GM23338 (cell line): ENCODE results near the gene UBL5. TPM values are rescaled to one million over a fixed set of nuclear protein-coding genes. Genes with fewer than 3 reads are reported as not detected.

Source experiments
- ATAC-seq: fragments of 200-7000 bp; cut with Tn5 transposase; 3 replicates; pipeline ENCODE4 v1.9.1; 2020
- DNase-seq: peaks from one replicate; pipeline ENCODE4 v3.0.0-alpha.2; 2015; ENCODE audit warnings: low spot score
- H2AFZ ChIP-seq: fragments of 200-600 bp; sonication (generic); 2 replicates; pipeline ENCODE4 v1.8.0; 2016; ENCODE audit warnings: antibody characterized with exemption, mild to moderate bottlenecking, moderate library complexity
- H3F3A ChIP-seq: fragments of 200-600 bp; sonication (generic); replicated peaks from 2 replicates; pipeline ENCODE4 v1.8.0; 2017; ENCODE audit warnings: antibody characterized with exemption, mixed run types, low read depth
- H3K27ac ChIP-seq: fragments of 200-600 bp; sonication (generic); 2 replicates; pipeline ENCODE4 v1.6.1; 2016; ENCODE audit warnings: low read depth
- H3K27me3 ChIP-seq: fragments of 200-600 bp; sonication (generic); 2 replicates; pipeline ENCODE4 v1.8.0; 2016; ENCODE audit warnings: mild to moderate bottlenecking, mixed run types, moderate library complexity; ENCODE audit not compliant: insufficient read depth
- H3K36me3 ChIP-seq: fragments of 200-600 bp; sonication (generic); 2 replicates; pipeline ENCODE4 v1.8.0; 2016; ENCODE audit warnings: mild to moderate bottlenecking; ENCODE audit not compliant: insufficient read depth
- H3K4me1 ChIP-seq: fragments of 200-600 bp; sonication (generic); 2 replicates; pipeline ENCODE4 v1.8.0; 2016; ENCODE audit warnings: mild to moderate bottlenecking, moderate library complexity; ENCODE audit not compliant: insufficient read depth
- H3K4me2 ChIP-seq: fragments of 200-600 bp; sonication (generic); 2 replicates; pipeline ENCODE4 v1.7.1; 2017; ENCODE audit warnings: mixed run types
- H3K4me3 ChIP-seq: fragments of 200-600 bp; sonication (generic); 2 replicates; pipeline ENCODE4 v1.6.1; 2016; ENCODE audit warnings: mixed run types
- H3K79me2 ChIP-seq: fragments of 200-600 bp; sonication (generic); replicated peaks from 2 replicates; pipeline ENCODE4 v1.8.0; 2017; ENCODE audit warnings: mild to moderate bottlenecking; ENCODE audit not compliant: insufficient read depth
- H3K9me2 ChIP-seq: fragments of 200-600 bp; sonication (generic); 2 replicates; pipeline ENCODE4 v1.8.0; 2017; ENCODE audit not compliant: insufficient read depth
- H4K20me1 ChIP-seq: fragments of 200-600 bp; sonication (generic); replicated peaks from 2 replicates; pipeline ENCODE4 v1.8.0; 2017; ENCODE audit warnings: mild to moderate bottlenecking; ENCODE audit not compliant: insufficient read depth
- H3K27ac Mint-ChIP-seq: 2 replicates; pipeline ENCODE4 v1.8.0; 2020; ENCODE audit warnings: inconsistent platforms, mild to moderate bottlenecking, moderate library complexity, mixed read lengths
- H3K27me3 Mint-ChIP-seq: 3 replicates; pipeline ENCODE4 v1.8.0; 2022; ENCODE audit warnings: low read depth, mild to moderate bottlenecking, moderate library complexity, mixed read lengths, inconsistent platforms; ENCODE audit not compliant: insufficient read depth, poor library complexity
- H3K36me3 Mint-ChIP-seq: 3 replicates; pipeline ENCODE4 v1.8.0; 2021; ENCODE audit warnings: low read depth, mild to moderate bottlenecking, inconsistent platforms, moderate library complexity, mixed read lengths
- H3K4me1 Mint-ChIP-seq: 3 replicates; pipeline ENCODE4 v1.8.0; 2020; ENCODE audit warnings: mild to moderate bottlenecking, inconsistent platforms, mixed read lengths
- H3K4me3 Mint-ChIP-seq: 3 replicates; pipeline ENCODE4 v1.8.0; 2021; ENCODE audit warnings: moderate library complexity, mild to moderate bottlenecking, inconsistent platforms, mixed read lengths
- H3K9me3 Mint-ChIP-seq: 3 replicates; pipeline ENCODE4 v1.8.0; 2020; ENCODE audit warnings: moderate library complexity, mild to moderate bottlenecking, inconsistent platforms, mixed read lengths
- CREB1 ChIP-seq: fragments of 250-450 bp; sonication (Bioruptor Pico); IDR thresholded peaks from 2 replicates; pipeline ENCODE4 v1.5.0; 2020; ENCODE audit warnings: low read depth, mild to moderate bottlenecking, moderate library complexity
- CTCF ChIP-seq, 2 experiments: fragments of 200-600 bp in 1 of 2; sonication (generic) in 1 of 2; conservative IDR thresholded peaks; 2 replicates each; pipeline versions ENCODE4 v1.5.1 to v1.6.1; 2016 to 2017; ENCODE audit warnings: antibody characterized with exemption in 2 of 2, low read depth in 2 of 2, mild to moderate bottlenecking in 2 of 2, moderate library complexity in 1 of 2
- ETS1 ChIP-seq: IDR thresholded peaks from 2 replicates; pipeline ENCODE4 v1.6.1; 2016; ENCODE audit warnings: antibody characterized with exemption
- EZH2 ChIP-seq: fragments of 200-600 bp; sonication (generic); IDR thresholded peaks from one replicate; pipeline ENCODE4 v1.8.0; 2017; ENCODE audit warnings: antibody characterized with exemption, mild to moderate bottlenecking, low read depth; ENCODE audit not compliant: unreplicated experiment
- EZH2phosphoT487 ChIP-seq: fragments of 200-600 bp; sonication (generic); IDR thresholded peaks from one replicate; pipeline ENCODE4 v1.8.1; 2018; ENCODE audit warnings: antibody characterized with exemption; ENCODE audit not compliant: unreplicated experiment
- NANOG ChIP-seq: IDR thresholded peaks from 2 replicates; pipeline ENCODE4 v1.6.1; 2016; ENCODE audit warnings: antibody characterized with exemption, borderline replicate concordance
- ZNF331 ChIP-seq: fragments of 250-450 bp; sonication (Bioruptor Pico); IDR thresholded peaks from 2 replicates; pipeline ENCODE4 v1.5.0; 2020; ENCODE audit warnings: low read depth, mild to moderate bottlenecking, moderate library complexity
- ZNF462 ChIP-seq: fragments of 250-450 bp; sonication (Bioruptor Pico); IDR thresholded peaks from 2 replicates; pipeline ENCODE4 v1.5.0; 2020; ENCODE audit warnings: mild to moderate bottlenecking, moderate library complexity
- polyA plus RNA-seq: library from polyadenylated mRNA; unstranded; fragments of >200 nt; fragmentation: Nextera tagmentation; extraction: Ambion mirVana; gene quantifications from 2 replicates; pipeline ENCODE4 v1.2.1, GENCODE V29; 2016
- total RNA-seq: library from RNA; depleted of rRNA; stranded (reverse); fragments of >200 nt; shearing (Covaris generic); gene quantifications from 2 replicates; pipeline ENCODE4 v1.2.3, GENCODE V29; 2014

The UBL5 gene
- total and polyA plus RNA-seq, 2 experiments from 2014 or later, result 304 to 1,371 TPM

GRCh38 chr19:9806803-9807202 lies 20.9 kb upstream of the UBL5 start:
- no peaks in the 10 kb centered on the region for H3K79me2 ChIP-seq
- H3K36me3 Mint-ChIP-seq, result peaks cover 16% of the 10 kb centered on the region
- H3K4me3 Mint-ChIP-seq, result no peak overlapping the region
- H4K20me1 ChIP-seq, result no peaks in the 10 kb centered on the region; the same call in 1 of the 2 replicates
- no peaks in the 10 kb centered on the region for H3K9me3 Mint-ChIP-seq
- H3K4me2 ChIP-seq, result no peak overlapping the region
- ATAC-seq, result no peak
- no peaks in the 10 kb centered on the region for H3K27me3 Mint-ChIP-seq
- no peak overlapping the region for H3K27ac ChIP-seq
- no peaks in the 10 kb centered on the region for H3K27me3 ChIP-seq
- H3K36me3 ChIP-seq, result peaks cover 5% of the 10 kb centered on the region; the same call in 1 of the 2 replicates
- H2AFZ ChIP-seq, result no peak overlapping the region
- DNase-seq, result no peak
- H3K4me3 ChIP-seq, result no peak overlapping the region
- H3K9me2 ChIP-seq, result no peaks in the 10 kb centered on the region
- no peaks in the 10 kb centered on the region for H3K4me1 ChIP-seq
- H3K4me1 Mint-ChIP-seq, result no peaks in the 10 kb centered on the region
- TF ChIP-seq ZNF331 (CRISPR knock-in tag), result no peak
- no peak for TF ChIP-seq ETS1
- no peak for TF ChIP-seq CTCF (conservative IDR thresholded peaks at IDR 0.05; ENCODE audit: low read depth in 2 of 2)
- no peak for TF ChIP-seq EZH2phosphoT487
- TF ChIP-seq ZNF462 (CRISPR knock-in tag), result no peak
- no peak for TF ChIP-seq CREB1
- TF ChIP-seq EZH2, result no peak
- TF ChIP-seq NANOG, result no peak
- 0 out of 2 replicates have a peak, but pooled peaks cover 7% of the 10 kb centered on the region for H3F3A ChIP-seq
- no peak overlapping the region for H3K27ac Mint-ChIP-seq
